Brain microvascular endothelial cell (primary cell): ENCODE results near the gene ADAM22.

Experiments
- DNase-seq: peaks from one replicate; pipeline ENCODE4 v3.0.0-alpha.2; 2020
- H3K27ac ChIP-seq: fragments of 250-450 bp; sonication (Bioruptor Pico); 2 replicates; pipeline ENCODE4 v1.5.1; 2020; ENCODE audit warnings: mild to moderate bottlenecking, moderate library complexity
- H3K27me3 ChIP-seq: fragments of 250-450 bp; sonication (Bioruptor Pico); replicated peaks from 2 replicates; pipeline ENCODE4 v1.5.1; 2020; ENCODE audit warnings: mild to moderate bottlenecking
- H3K36me3 ChIP-seq: fragments of 250-450 bp; sonication (Bioruptor Pico); replicated peaks from 2 replicates; pipeline ENCODE4 v1.5.1; 2020; ENCODE audit warnings: mild to moderate bottlenecking
- H3K4me3 ChIP-seq: 2 replicates; pipeline ENCODE4 v1.5.1; 2011; ENCODE audit warnings: low read depth, mild to moderate bottlenecking, control low read depth, low read length, moderate library complexity
- CTCF ChIP-seq: IDR thresholded peaks from 2 replicates; pipeline ENCODE4 v1.5.1; 2011; ENCODE audit warnings: low read depth, mild to moderate bottlenecking, moderate library complexity, low read length, control low read depth, inconsistent platforms; ENCODE audit errors: missing control alignments
- in situ Hi-C: cut with HindIII; loops from 2 replicates; pipeline ENCODE4 v1.10.0; 2017; ENCODE audit warnings: low sequenced_read_pairs, low pct_ligation_motif_present

Gene ADAM22

GRCh38 chr7:88167223-88167622, 233.2 kb downstream of the ADAM22 start:
- no peak overlapping the region for H3K4me3 ChIP-seq
- no peak overlapping the region for H3K27ac ChIP-seq
- in situ Hi-C loops: no loop called here
- no peaks in the 10 kb centered on the region for H3K27me3 ChIP-seq
- H3K36me3 ChIP-seq: no peaks in the 10 kb centered on the region
- no peak for TF ChIP-seq CTCF
- DNase-seq: no peak

- TF ChIP-seq CTCF: no peak
- no peaks in the 10 kb centered on the region for H3K27me3 ChIP-seq
- H3K4me3 ChIP-seq: no peak overlapping the region
- H3K36me3 ChIP-seq: no peaks in the 10 kb centered on the region
- no peak overlapping the region for H3K27ac ChIP-seq
- DNase-seq: no peak
- in situ Hi-C loops: no loop called here
Observed at GRCh38 chr7:88167721-88168120, 233.7 kb downstream of the ADAM22 start.

- no peak overlapping the region for H3K27ac ChIP-seq
- no peaks in the 10 kb centered on the region for H3K27me3 ChIP-seq
- H3K4me3 ChIP-seq: no peak overlapping the region
- peak; percentile 36 for TF ChIP-seq CTCF
- no peak for DNase-seq
- no peaks in the 10 kb centered on the region for H3K36me3 ChIP-seq
- in situ Hi-C loops: no loop called here
Observed at GRCh38 chr7:88169717-88170320, 235.8 kb downstream of the ADAM22 start.

GRCh38 chr7:88172842-88173241, 238.8 kb downstream of the ADAM22 start:
- Histone ChIP-seq H3K27ac (no peak overlapping the region), H3K27me3 (no peaks in the 10 kb centered on the region), H3K36me3 (no peaks in the 10 kb centered on the region), H3K4me3 (no peak overlapping the region)
- no peak for DNase-seq
- no peak for TF ChIP-seq CTCF
- in situ Hi-C loops: no loop called here

GRCh38 chr7:88176190-88176589, 242.1 kb downstream of the ADAM22 start:
- Histone ChIP-seq H3K27me3 (no peaks in the 10 kb centered on the region), H3K4me3 (no peak overlapping the region), H3K27ac (no peak overlapping the region), H3K36me3 (no peaks in the 10 kb centered on the region)
- TF ChIP-seq CTCF: no peak
- in situ Hi-C loops: no loop called here
- DNase-seq: no peak

- TF ChIP-seq CTCF: no peak
- in situ Hi-C loops: no loop called here
Observed at GRCh38 chr7:88183051-88183450, 249.0 kb downstream of the ADAM22 start.

More at GRCh38 chr7:88183051-88183450, 249.0 kb downstream of the ADAM22 start:
- H3K27me3 ChIP-seq: no peaks in the 10 kb centered on the region
- H3K36me3 ChIP-seq: no peaks in the 10 kb centered on the region
- no peak overlapping the region for H3K27ac ChIP-seq
- no peak overlapping the region for H3K4me3 ChIP-seq
- no peak for DNase-seq
